ENCODE results near the gene KEL.

DNA sequence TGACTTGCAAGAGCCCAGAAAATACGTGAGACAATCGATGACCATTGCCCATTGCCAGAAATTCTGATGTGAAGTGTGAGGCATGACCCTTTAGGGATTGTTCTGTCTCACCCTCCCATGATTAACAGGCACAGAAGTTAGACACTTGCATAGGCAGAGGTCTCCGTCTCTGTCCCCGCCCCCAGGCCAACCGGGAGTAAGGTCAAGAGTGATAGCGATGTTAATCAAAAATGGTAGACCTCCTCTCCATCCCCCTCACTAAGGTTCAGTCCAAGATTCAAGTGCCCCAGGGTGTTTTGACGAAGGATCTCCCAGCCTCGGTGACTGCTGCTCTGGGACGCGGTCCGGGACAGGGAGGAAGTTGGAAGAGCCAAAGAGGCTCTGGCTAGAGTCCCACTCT lies 53.9 kb downstream of the KEL start:
- TF ChIP-seq POLR2AphosphoS5 (IDR thresholded peaks at IDR 0.05; ENCODE audit: borderline replicate concordance, low read depth, low read length) (no peak), EZH2 (IDR thresholded peaks at IDR 0.05) (no peak), FOXP2 (optimal IDR thresholded peaks at IDR 0.05; ENCODE audit: control extremely low read depth, extremely low read length, insufficient read depth) (no peak)

All from SK-N-MC (cell line).